LNCAP (cell line): Measurements from ENCODE around the gene RASA4B.

ENCODE experiments used
- CTCF ChIP-seq: fragments of 450-650 bp; IDR thresholded peaks from 2 replicates; pipeline ENCODE4 v1.5.1; 2017; ENCODE audit warnings: mild to moderate bottlenecking

Gene RASA4B

GRCh38 chr7:102466097-102466496, 51.5 kb downstream of the RASA4B start:
- TF ChIP-seq CTCF, result no peak

GRCh38 chr7:102464577-102465280, 52.8 kb downstream of the RASA4B start, which contains the start of the genes ALKBH4 and LRWD1:
Gene ALKBH4, minus strand, starts transcription at chr7:102464863. Its CDS starts 27 bp downstream, at chr7:102464836.
Gene LRWD1, plus strand, starts transcription at chr7:102464984. Its CDS starts 97 bp downstream, at chr7:102465081.
- 0 out of 2 replicates have a peak, but pooled peaks have one; percentile 26 for TF ChIP-seq CTCF

GRCh38 chr7:102463841-102464576, 53.6 kb downstream of the RASA4B start:
- no peak for TF ChIP-seq CTCF

GRCh38 chr7:102460467-102460866, 57.1 kb downstream of the RASA4B start:
- TF ChIP-seq CTCF, result no peak

GRCh38 chr7:102459221-102459844, 58.2 kb downstream of the RASA4B start:
- no peak for TF ChIP-seq CTCF

GRCh38 chr7:102457352-102457924, 60.1 kb downstream of the RASA4B start:
- no peak for TF ChIP-seq CTCF

- no peak for TF ChIP-seq CTCF
Measured at GRCh38 chr7:102456327-102456726, 61.2 kb downstream of the RASA4B start.
